ENCODE results near the gene ADH1B.

DNA sequence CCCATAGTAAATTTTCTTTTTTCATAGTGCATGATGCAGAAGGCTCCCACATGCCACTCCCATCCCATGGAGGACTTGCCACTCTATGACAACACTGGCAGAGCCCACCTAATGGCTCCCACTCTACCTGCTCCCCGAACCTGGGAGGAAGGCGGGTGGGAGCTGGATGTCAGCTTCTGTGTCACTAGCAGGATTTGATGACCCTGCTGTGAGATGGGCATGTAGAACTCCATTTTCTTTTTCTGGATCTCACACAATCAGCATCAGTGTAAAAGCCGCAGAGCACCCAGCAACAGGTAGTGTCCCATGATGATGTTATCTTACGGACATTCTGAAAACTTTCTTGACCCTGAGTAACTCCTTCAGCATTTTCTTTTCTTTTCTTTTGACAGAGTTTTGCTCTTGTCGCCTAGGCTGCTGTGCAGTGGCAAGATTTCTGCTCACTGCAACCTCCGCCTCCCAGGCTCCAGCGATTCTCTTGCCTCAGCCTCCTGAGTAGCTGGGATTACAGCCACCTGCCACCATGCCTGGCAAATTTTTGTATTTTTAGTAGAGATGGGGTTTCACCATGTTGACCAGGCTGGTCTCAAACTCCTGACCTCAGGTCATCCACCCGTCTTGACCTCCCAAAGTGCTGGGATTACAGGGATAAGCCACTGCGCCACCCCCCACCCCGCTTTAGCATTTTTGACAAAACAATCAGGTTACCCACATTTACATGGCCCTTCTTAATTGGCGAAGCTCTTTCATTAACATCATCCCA is 15.4 kb downstream of the ADH1B start:
- TF ChIP-seq, protein P1, sequence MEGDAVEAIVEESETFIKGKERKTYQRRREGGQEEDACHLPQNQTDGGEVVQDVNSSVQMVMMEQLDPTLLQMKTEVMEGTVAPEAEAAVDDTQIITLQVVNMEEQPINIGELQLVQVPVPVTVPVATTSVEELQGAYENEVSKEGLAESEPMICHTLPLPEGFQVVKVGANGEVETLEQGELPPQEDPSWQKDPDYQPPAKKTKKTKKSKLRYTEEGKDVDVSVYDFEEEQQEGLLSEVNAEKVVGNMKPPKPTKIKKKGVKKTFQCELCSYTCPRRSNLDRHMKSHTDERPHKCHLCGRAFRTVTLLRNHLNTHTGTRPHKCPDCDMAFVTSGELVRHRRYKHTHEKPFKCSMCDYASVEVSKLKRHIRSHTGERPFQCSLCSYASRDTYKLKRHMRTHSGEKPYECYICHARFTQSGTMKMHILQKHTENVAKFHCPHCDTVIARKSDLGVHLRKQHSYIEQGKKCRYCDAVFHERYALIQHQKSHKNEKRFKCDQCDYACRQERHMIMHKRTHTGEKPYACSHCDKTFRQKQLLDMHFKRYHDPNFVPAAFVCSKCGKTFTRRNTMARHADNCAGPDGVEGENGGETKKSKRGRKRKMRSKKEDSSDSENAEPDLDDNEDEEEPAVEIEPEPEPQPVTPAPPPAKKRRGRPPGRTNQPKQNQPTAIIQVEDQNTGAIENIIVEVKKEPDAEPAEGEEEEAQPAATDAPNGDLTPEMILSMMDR (conservative IDR thresholded peaks at IDR 0.05): no peak
- no peak for TF ChIP-seq ZFX (IDR thresholded peaks at IDR 0.05)

Data from C4-2B (cell line).